ENCODE results near the gene ZNF835. TPM values are rescaled to one million over a fixed set of nuclear protein-coding genes. Genes with fewer than 3 reads are reported as not detected.

ZNF835 gene
- total RNA-seq, 1 experiment from 2014 or later = 0.07 TPM

DNA sequence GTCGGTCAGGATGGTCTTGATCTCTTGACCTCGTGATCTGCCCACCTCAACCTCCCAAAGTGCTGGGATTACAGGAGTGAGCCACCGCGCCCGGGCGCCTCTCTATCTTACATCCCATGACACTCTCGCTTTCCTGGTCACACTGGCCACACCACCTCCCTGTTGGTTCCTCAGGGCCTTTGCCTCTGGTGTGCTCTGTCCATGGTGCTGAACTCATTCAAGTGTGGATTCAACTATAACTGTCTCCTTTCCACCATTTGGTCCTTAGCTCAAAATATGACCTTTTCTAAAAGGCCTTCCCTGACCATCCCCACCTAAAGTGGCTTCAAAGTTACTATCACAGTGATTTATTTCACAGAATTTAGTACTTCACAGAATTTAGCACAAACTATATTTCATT is 32.3 kb downstream of the ZNF835 start:
- H3K4ac ChIP-seq (ENCODE audit: low read depth, low read length) = no peak overlapping the region
- no peak overlapping the region for H2AK5ac ChIP-seq (ENCODE audit: insufficient read length, low read length)
- H3K9me3 ChIP-seq (ENCODE audit: control insufficient read depth, low read depth, low read length) = peaks cover 47% of the 10 kb centered on the region
- no peak overlapping the region for H3K56ac ChIP-seq (ENCODE audit: insufficient read length, low read depth, low read length)
- H2BK15ac ChIP-seq (ENCODE audit: low read depth, low read length) = no peak overlapping the region
- Mint-ChIP-seq H3K36me3 (ENCODE audit: insufficient read depth in 1 of 3, low read depth in 3 of 3) (peaks cover 14 to 37% (median 21%) of the 10 kb centered on the region in 3 experiments), H3K27me3 (ENCODE audit: low read depth) (peaks cover 4% of the 10 kb centered on the region), H3K9me3 (peaks cover 83 to 86% of the 10 kb centered on the region in 2 experiments), H3K27ac (no peak overlapping the region), H3K4me3 (no peak overlapping the region), H3K4me1 (no peaks in the 10 kb centered on the region)
- DNase-seq = no peak
- no peak overlapping the region for H3K23ac ChIP-seq (ENCODE audit: insufficient read length, low read depth, low read length)
- H3K18ac ChIP-seq (ENCODE audit: insufficient read length, low read depth, low read length) = no peak overlapping the region
- H3K14ac ChIP-seq (ENCODE audit: insufficient read depth, low read length) = no peak overlapping the region
- H3K79me2 ChIP-seq (ENCODE audit: insufficient read depth, low read length) = no peaks in the 10 kb centered on the region
- H3K9ac ChIP-seq (ENCODE audit: extremely low read depth, insufficient read length, low read length) = no peak overlapping the region
- H2AFZ ChIP-seq (ENCODE audit: low read length) = no peak overlapping the region
- no peak overlapping the region for H3T11ph ChIP-seq (ENCODE audit: low read length)
- no peaks in the 10 kb centered on the region for H3K27me3 ChIP-seq (ENCODE audit: insufficient read depth, low read length)
- H2BK120ac ChIP-seq (ENCODE audit: low read depth, low read length, poor library complexity, severe bottlenecking) = no peak overlapping the region
- no CpG with 5 or more reads among the region's 7 CpGs for WGBS (ENCODE audit: extremely low coverage, insufficient read length, low lambda C conversion rate)
- H3K79me1 ChIP-seq (ENCODE audit: insufficient read depth, low read depth, low read length, poor library complexity, severe bottlenecking) = no peaks in the 10 kb centered on the region
- H3K4me1 ChIP-seq (ENCODE audit: insufficient read depth, low read length) = no peaks in the 10 kb centered on the region
- H4K91ac ChIP-seq (ENCODE audit: insufficient read length, low read depth, low read length) = no peak overlapping the region
- H4K5ac ChIP-seq (ENCODE audit: insufficient read length, low read depth, low read length) = no peak overlapping the region
- peaks cover 3% of the 10 kb centered on the region for H3K23me2 ChIP-seq (ENCODE audit: insufficient read length, low read depth, low read length, poor library complexity, severe bottlenecking)
- no peak overlapping the region for H4K8ac ChIP-seq (replicated peaks; ENCODE audit: insufficient read length, low read depth, low read length)
- H2BK12ac ChIP-seq (ENCODE audit: insufficient read length, low read depth, low read length) = no peak overlapping the region
- H4K20me1 ChIP-seq (ENCODE audit: control insufficient read depth, insufficient read depth, insufficient read length) = no peaks in the 10 kb centered on the region
- no peak overlapping the region for H2BK5ac ChIP-seq (ENCODE audit: insufficient read length, low read length)
- TF ChIP-seq, protein P1, sequence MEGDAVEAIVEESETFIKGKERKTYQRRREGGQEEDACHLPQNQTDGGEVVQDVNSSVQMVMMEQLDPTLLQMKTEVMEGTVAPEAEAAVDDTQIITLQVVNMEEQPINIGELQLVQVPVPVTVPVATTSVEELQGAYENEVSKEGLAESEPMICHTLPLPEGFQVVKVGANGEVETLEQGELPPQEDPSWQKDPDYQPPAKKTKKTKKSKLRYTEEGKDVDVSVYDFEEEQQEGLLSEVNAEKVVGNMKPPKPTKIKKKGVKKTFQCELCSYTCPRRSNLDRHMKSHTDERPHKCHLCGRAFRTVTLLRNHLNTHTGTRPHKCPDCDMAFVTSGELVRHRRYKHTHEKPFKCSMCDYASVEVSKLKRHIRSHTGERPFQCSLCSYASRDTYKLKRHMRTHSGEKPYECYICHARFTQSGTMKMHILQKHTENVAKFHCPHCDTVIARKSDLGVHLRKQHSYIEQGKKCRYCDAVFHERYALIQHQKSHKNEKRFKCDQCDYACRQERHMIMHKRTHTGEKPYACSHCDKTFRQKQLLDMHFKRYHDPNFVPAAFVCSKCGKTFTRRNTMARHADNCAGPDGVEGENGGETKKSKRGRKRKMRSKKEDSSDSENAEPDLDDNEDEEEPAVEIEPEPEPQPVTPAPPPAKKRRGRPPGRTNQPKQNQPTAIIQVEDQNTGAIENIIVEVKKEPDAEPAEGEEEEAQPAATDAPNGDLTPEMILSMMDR (conservative IDR thresholded peaks at IDR 0.05) = no peak
- H3K27ac ChIP-seq (ENCODE audit: insufficient read length, low read depth, low read length) = no peak overlapping the region
- H2BK20ac ChIP-seq (ENCODE audit: low read depth, low read length, poor library complexity, severe bottlenecking) = no peak overlapping the region
- H3K4me2 ChIP-seq (ENCODE audit: insufficient read depth, insufficient read length, low read length) = no peak overlapping the region
